K562 (cell line): ENCODE measurements around the gene ZNF618. TPM values are rescaled to one million over a fixed set of nuclear protein-coding genes. Genes with fewer than 3 reads are reported as not detected.

Experiments used
- ATAC-seq: fragments of 200-7000 bp; cut with Tn5 transposase; 3 replicates; pipeline ENCODE4 v1.9.1; 2020; ENCODE audit warnings: moderate library complexity
- BruUV-seq: library from RNA; stranded (reverse); fragments of 400-500 nt; replicated peaks from 2 replicates; lab custom pipeline; 2021; lab: Mats Ljungman, UMichigan
- CTCF ChIA-PET: fragments of 300-600 bp; formaldehyde crosslinking; extraction: SDS; loops from one replicate; lab custom pipeline; 2021; ENCODE audit warnings: low intra/inter-chr PET ratio; lab: Yijun Ruan, JAX
- POLR2A ChIA-PET: fragments of 300-600, 350-650 bp; sonication (Branson Sonifier 250); formaldehyde crosslinking; extraction: SDS; loops from one replicate; lab custom pipeline; 2021; ENCODE audit warnings: antibody characterized with exemption, inconsistent platforms; lab: Yijun Ruan, JAX
- DNase-seq, 4 experiments: peaks; one replicate each; pipeline versions ENCODE4 v3.0.0 to v3.0.0-alpha.2; 2011 to 2018; ENCODE audit warnings: low spot score in 3 of 4, mixed read lengths in 3 of 4; ENCODE audit errors: extremely low read depth in 1 of 4
- FAIRE-seq: peaks from 2 replicates; lab custom pipeline; 2011; peaks lifted over from hg19 to GRCh38; lab: Jason Lieb, UNC
- H2AFZ ChIP-seq: 2 replicates; pipeline ENCODE4 v1.6.0; 2011; ENCODE audit warnings: low read depth, low read length, control low read depth, inconsistent platforms
- H3K27ac ChIP-seq: fragments of 200-600 bp; 3 replicates; pipeline ENCODE4 v1.8.0; 2011; ENCODE audit warnings: low read depth, mild to moderate bottlenecking, control low read depth, inconsistent platforms, low read length, moderate library complexity, mixed read lengths; ENCODE audit errors: extremely low read depth
- H3K27me3 ChIP-seq, 2 experiments: fragments of 300-600 bp in 1 of 2; 2 replicates in 1 of 2; 3 replicates in 1 of 2; pipeline versions ENCODE4 v1.6.0 to v1.8.0; 2011; ENCODE audit warnings: inconsistent platforms in 2 of 2, low read length in 2 of 2, mild to moderate bottlenecking in 1 of 2, mixed read lengths in 1 of 2, moderate library complexity in 1 of 2; ENCODE audit not compliant: control insufficient read depth in 2 of 2, insufficient read depth in 2 of 2
- H3K36me3 ChIP-seq: fragments of 300-600 bp; 3 replicates; pipeline ENCODE4 v1.8.0; 2011; ENCODE audit warnings: mild to moderate bottlenecking, low read length, inconsistent platforms; ENCODE audit not compliant: control insufficient read depth, insufficient read depth
- H3K4me1 ChIP-seq, 2 experiments: fragments of 200-600 bp in 1 of 2; replicated peaks in 1 of 2; 2 replicates in 1 of 2; 3 replicates in 1 of 2; pipeline versions ENCODE4 v1.5.1 to v1.8.0; 2011; ENCODE audit warnings: inconsistent platforms in 2 of 2, low read length in 2 of 2, mild to moderate bottlenecking in 1 of 2, mixed read lengths in 1 of 2, moderate library complexity in 1 of 2; ENCODE audit not compliant: control insufficient read depth in 2 of 2, insufficient read depth in 2 of 2
- H3K4me2 ChIP-seq: 2 replicates; pipeline ENCODE4 v1.6.1; 2011; ENCODE audit warnings: low read length, control low read depth, inconsistent platforms, mixed read lengths; ENCODE audit not compliant: insufficient read depth
- H3K4me3 ChIP-seq: fragments of 200-600 bp; sonication (generic), shearing (Covaris generic); 2 replicates; pipeline ENCODE4 v1.5.1; 2016; ENCODE audit warnings: control low read depth, inconsistent platforms
- H3K79me2 ChIP-seq: fragments of 200-600 bp; 3 replicates; pipeline ENCODE4 v1.8.0; 2011; ENCODE audit warnings: low read length, inconsistent platforms; ENCODE audit not compliant: control insufficient read depth, insufficient read depth
- H3K9ac ChIP-seq, 2 experiments: 2 replicates each; pipeline versions ENCODE4 v1.6.0 to v1.6.1; 2011; ENCODE audit warnings: low read depth in 2 of 2, low read length in 2 of 2, control low read depth in 1 of 2, inconsistent platforms in 1 of 2, mild to moderate bottlenecking in 1 of 2, mixed read lengths in 1 of 2; ENCODE audit not compliant: insufficient read depth in 1 of 2
- H3K9me1 ChIP-seq: one replicate; pipeline ENCODE4 v1.6.0; 2011; ENCODE audit warnings: inconsistent platforms, mild to moderate bottlenecking, low read length, moderate library complexity; ENCODE audit not compliant: control insufficient read depth, insufficient read depth
- H3K9me3 ChIP-seq: replicated peaks from 2 replicates; pipeline ENCODE4 v1.5.1; 2011; ENCODE audit warnings: low read depth, low read length, inconsistent platforms; ENCODE audit not compliant: control insufficient read depth, insufficient read depth
- H4K20me1 ChIP-seq: replicated peaks from 2 replicates; pipeline ENCODE4 v1.6.1; 2011; ENCODE audit warnings: low read length, inconsistent platforms, mixed read lengths; ENCODE audit not compliant: control insufficient read depth, insufficient read depth
- ATF7 ChIP-seq: fragments of 450-650 bp; IDR thresholded peaks from 2 replicates; pipeline ENCODE4 v1.7.1; 2014; ENCODE audit warnings: mild to moderate bottlenecking, moderate library complexity
- MCM7 ChIP-seq, 2 experiments: fragments of 450-650 bp; IDR thresholded peaks; 2 replicates each; pipeline ENCODE4 v1.6.1; 2016 to 2018
- MIER1 ChIP-seq: fragments of 450-650 bp; IDR thresholded peaks from 2 replicates; pipeline ENCODE4 v1.6.1; 2016; ENCODE audit warnings: antibody characterized with exemption, mild to moderate bottlenecking, low read depth
- RBM17 ChIP-seq: fragments of 200-400 bp; formaldehyde crosslinking; IDR thresholded peaks from 2 replicates; pipeline ENCODE4 v1.6.1; 2017; ENCODE audit warnings: low read depth, mild to moderate bottlenecking, low read length, borderline replicate concordance
- RBM34 ChIP-seq: fragments of 200-400 bp; formaldehyde crosslinking; IDR thresholded peaks from 2 replicates; pipeline ENCODE4 v1.6.1; 2018; ENCODE audit warnings: low read length, borderline replicate concordance; ENCODE audit not compliant: insufficient read depth
- TAL1 ChIP-seq: fragments of 450-650 bp; IDR thresholded peaks from 2 replicates; pipeline ENCODE4 v1.6.1; 2016; ENCODE audit warnings: mild to moderate bottlenecking
- WGBS: fragments of 100-300 bp; shearing (Covaris generic); methylation state at CpG from one replicate; pipeline ENCODE4 v1.1.6; 2016; ENCODE audit warnings: low coverage, mixed read lengths; ENCODE audit not compliant: insufficient coverage; ENCODE audit errors: missing lambda C conversion rate; 5-methylcytosine and 5-hydroxymethylcytosine counted together
- in situ Hi-C: fragments of 300-500 bp; cut with MboI; formaldehyde crosslinking; loops from 4 replicates; pipeline ENCODE4 v1.15.0; 2018; ENCODE audit warnings: inconsistent platforms, mixed read lengths
- intact Hi-C: fragments of 100-400 bp; cut with micrococcal nuclease; formaldehyde crosslinking; loops from 2 replicates; pipeline ENCODE4 v1.14.2; 2022
- polyA plus RNA-seq, 8 experiments: library from polyadenylated mRNA; depleted of rRNA in 4 of 8; stranded (reverse) in 5 of 8; unstranded in 3 of 8; fragments of >200 nt; fragmentation: Nextera tagmentation in 2 of 8; fragmentation: Illumina TruSeq in 1 of 8; extraction: Ambion mirVana in 2 of 8; extraction: Trizol in 1 of 8; gene quantifications; 2 replicates each; pipeline versions ENCODE4 v1.2.1 to v1.2.3, GENCODE V29; 2011 to 2014; ENCODE audit warnings: inconsistent platforms in 1 of 8, missing spikeins in 1 of 8
- total RNA-seq, 7 experiments: library from RNA; depleted of rRNA in 6 of 7; stranded (reverse); fragments of >200 nt in 6 of 7; fragmentation: Illumina TruSeq in 2 of 7; extraction: Trizol in 2 of 7; gene quantifications; 2 replicates each; pipeline versions ENCODE4 v1.2.1 to v1.2.3, GENCODE V29; 2011 to 2021; ENCODE audit warnings: low replicate concordance in 1 of 7

The ZNF618 gene
- total and polyA plus RNA-seq, 9 of the 15 experiments (the other 6 are each of a cell fraction or from before 2014, with no cell fraction given), result 0.08 to 13.7 (median 3.4) TPM

DNA sequence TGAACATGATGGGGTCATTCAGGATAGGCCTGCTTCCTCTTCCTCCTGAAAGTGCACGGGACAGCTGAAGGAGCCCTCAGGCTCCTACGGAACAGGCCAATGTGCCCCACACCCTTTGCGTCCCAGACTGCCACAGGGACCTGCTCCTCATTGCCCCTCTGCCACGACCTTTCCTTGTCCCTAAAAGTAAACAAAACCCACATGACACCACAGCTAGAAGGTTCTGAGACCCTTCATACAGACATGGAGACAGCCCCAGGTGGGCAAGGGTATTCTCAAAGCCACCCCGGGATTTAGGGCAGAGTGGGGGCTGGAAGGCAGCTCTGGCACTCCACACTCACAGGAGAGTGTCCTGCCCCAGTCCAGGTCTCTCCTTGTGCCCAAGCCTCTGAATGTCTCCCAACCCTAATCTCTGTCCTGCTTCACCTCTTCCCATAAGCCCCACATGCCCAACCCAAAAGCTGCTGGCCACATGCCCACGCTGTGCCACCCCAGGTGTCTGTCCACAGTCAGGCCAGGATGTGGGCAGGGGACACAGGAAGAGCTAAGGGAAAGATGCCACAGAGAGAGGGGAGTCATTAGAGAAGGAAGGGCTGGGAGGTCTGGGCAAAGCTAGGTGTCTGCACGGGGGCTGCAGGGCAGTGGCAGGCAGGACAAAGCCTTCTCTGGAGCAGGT, 201.2 kb downstream of the ZNF618 start:
- H3K9me3 ChIP-seq, result no peaks in the 10 kb centered on the region
- ATAC-seq, result no peak
- WGBS, result 1% methylated on average over 6 of the region's 7 CpGs
- no peaks in the 10 kb centered on the region for H3K9me1 ChIP-seq
- no peaks in the 10 kb centered on the region for H4K20me1 ChIP-seq
- H3K9ac ChIP-seq, result peak overlapping the region in 1 of 2 experiments; percentile 14; a peak in 1 of 4 replicates
- no TSS peak for BruUV-seq
- in situ Hi-C loops (no loop called here), intact Hi-C loops (loop anchor here (5.0 kb wide), 1 partner anchor 340 kb away; no protein-coding TSS in a partner anchor)
- TF ChIP-seq TAL1, result no peak
- no peak for TF ChIP-seq MCM7 (IDR thresholded peaks at IDR 0.05)
- no peak for TF ChIP-seq RBM17
- TF ChIP-seq ATF7, result no peak
- TF ChIP-seq RBM34, result no peak
- no peak for TF ChIP-seq MIER1
- no peak overlapping the region for H3K27ac ChIP-seq
- FAIRE-seq, result no peak
- DNase-seq, result no peak
- no peak overlapping the region for H3K4me3 ChIP-seq
- ChIA-PET CTCF (no interaction called here), POLR2A (interaction anchor here (1.6 kb wide), 1 partner anchor 11 kb away, joined by 4 read pairs; no protein-coding TSS in a partner anchor)
- H3K4me1 ChIP-seq, result peaks cover 5 to 6% of the 10 kb centered on the region in 2 experiments; a peak in 4 of 5 replicates
- H3K4me2 ChIP-seq, result no peak overlapping the region
- H3K27me3 ChIP-seq, result peaks cover 4 to 25% of the 10 kb centered on the region in 2 experiments; a peak in 3 of 5 replicates
- H3K79me2 ChIP-seq, result no peaks in the 10 kb centered on the region
- no peaks in the 10 kb centered on the region for H3K36me3 ChIP-seq
- H2AFZ ChIP-seq, result no peak overlapping the region
